Esophagus muscularis mucosa (tissue), 4 donors: ENCODE results near the gene RABL3.
"Not testable (repeated sequence)": the region's sequence is repeated elsewhere in the genome, so short reads cannot be mapped to it uniquely, and the experiment has no call there.

Experiments
- EP300 ChIP-seq: sonication (generic); formaldehyde crosslinking; IDR thresholded peaks from one replicate; pipeline ENCODE4 v1.6.1; 2017; ENCODE audit warnings: antibody characterized with exemption
- POLR2A ChIP-seq: fragments of 450-650 bp; IDR thresholded peaks from one replicate; pipeline ENCODE4 v1.6.1; 2017; ENCODE audit warnings: antibody characterized with exemption, moderate library complexity, mild to moderate bottlenecking, low read depth
- TF ChIP-seq, protein P1 (sequence below), 3 experiments: fragments of 200-600 bp in 2 of 3; fragments of 450-650 bp in 1 of 3; sonication (generic) in 2 of 3; IDR thresholded peaks; one replicate each; pipeline ENCODE4 v1.5.1; 2017 to 2019; ENCODE audit warnings: antibody characterized with exemption in 3 of 3, mild to moderate bottlenecking in 2 of 3, moderate library complexity in 1 of 3

GRCh38 chr3:120785832-120786231, 43.5 kb upstream of the RABL3 start:
- not testable (repeated sequence) for TF ChIP-seq POLR2A, EP300
- TF ChIP-seq, protein P1, sequence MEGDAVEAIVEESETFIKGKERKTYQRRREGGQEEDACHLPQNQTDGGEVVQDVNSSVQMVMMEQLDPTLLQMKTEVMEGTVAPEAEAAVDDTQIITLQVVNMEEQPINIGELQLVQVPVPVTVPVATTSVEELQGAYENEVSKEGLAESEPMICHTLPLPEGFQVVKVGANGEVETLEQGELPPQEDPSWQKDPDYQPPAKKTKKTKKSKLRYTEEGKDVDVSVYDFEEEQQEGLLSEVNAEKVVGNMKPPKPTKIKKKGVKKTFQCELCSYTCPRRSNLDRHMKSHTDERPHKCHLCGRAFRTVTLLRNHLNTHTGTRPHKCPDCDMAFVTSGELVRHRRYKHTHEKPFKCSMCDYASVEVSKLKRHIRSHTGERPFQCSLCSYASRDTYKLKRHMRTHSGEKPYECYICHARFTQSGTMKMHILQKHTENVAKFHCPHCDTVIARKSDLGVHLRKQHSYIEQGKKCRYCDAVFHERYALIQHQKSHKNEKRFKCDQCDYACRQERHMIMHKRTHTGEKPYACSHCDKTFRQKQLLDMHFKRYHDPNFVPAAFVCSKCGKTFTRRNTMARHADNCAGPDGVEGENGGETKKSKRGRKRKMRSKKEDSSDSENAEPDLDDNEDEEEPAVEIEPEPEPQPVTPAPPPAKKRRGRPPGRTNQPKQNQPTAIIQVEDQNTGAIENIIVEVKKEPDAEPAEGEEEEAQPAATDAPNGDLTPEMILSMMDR (IDR thresholded peaks at IDR 0.05), result not testable (repeated sequence)
